C4-2B (cell line): ENCODE results near the gene MXRA8.

Experiments used
- H3K27ac ChIP-seq: fragments of 450-650 bp; 2 replicates; pipeline ENCODE4 v1.5.1; 2017
- CTCF ChIP-seq: fragments of 450-650 bp; conservative IDR thresholded peaks from 2 replicates; pipeline ENCODE4 v1.5.1; 2017; ENCODE audit warnings: mild to moderate bottlenecking
- ZFX ChIP-seq: fragments of 450-650 bp; IDR thresholded peaks from 2 replicates; pipeline ENCODE4 v1.6.1; 2017

The MXRA8 gene

GRCh38 chr1:1345384-1345783 is 13.0 kb downstream of the MXRA8 start:
- peak overlapping the region; percentile 99 for H3K27ac ChIP-seq
- TF ChIP-seq ZFX (no peak), CTCF (no peak)

DNA sequence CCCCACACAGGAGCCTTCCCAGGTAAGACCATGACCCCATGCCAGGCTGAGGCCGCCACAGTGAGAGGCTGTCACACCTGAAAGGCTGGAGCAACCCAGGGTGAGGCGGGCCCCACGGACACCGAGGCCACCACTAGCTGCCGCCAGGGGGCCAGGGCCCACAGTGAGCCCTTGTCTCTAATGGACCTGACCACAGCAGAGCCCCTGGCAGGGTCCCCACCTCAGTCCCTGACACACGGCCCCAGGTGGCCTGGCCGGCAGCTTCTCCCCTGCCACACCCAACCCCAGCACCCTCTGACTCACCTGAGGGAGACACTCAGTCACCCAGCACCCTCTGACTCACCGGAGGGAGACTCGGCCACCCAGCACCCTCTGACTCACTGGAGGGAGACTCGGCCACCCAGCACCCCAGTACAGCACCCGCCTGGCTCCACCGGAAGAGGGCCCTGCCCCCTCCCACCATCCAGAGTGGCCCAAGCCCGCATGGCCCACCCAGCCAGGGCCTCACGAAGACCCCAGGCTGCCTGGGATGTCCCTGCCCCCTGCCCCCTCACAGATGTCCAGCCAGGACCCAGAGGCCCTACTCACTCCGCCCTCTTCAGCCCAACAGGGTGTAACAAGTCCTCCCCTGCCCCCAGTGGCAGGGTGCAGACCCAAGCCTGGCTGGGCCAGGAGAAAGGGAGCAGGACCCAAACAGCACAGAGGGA is 13.5 kb downstream of the MXRA8 start:
- TF ChIP-seq CTCF, result peak; percentile 92
- TF ChIP-seq ZFX, result no peak

GRCh38 chr1:1343811-1344421 is 14.4 kb downstream of the MXRA8 start:
- no peak for TF ChIP-seq CTCF
- peak; percentile 76; the same call in 1 of the 2 replicates for TF ChIP-seq ZFX
- peak overlapping the region; percentile 99 for H3K27ac ChIP-seq

More for the DNA sequence above, 13.5 kb downstream of the MXRA8 start:
- peak overlapping the region; percentile 99 for H3K27ac ChIP-seq

DNA sequence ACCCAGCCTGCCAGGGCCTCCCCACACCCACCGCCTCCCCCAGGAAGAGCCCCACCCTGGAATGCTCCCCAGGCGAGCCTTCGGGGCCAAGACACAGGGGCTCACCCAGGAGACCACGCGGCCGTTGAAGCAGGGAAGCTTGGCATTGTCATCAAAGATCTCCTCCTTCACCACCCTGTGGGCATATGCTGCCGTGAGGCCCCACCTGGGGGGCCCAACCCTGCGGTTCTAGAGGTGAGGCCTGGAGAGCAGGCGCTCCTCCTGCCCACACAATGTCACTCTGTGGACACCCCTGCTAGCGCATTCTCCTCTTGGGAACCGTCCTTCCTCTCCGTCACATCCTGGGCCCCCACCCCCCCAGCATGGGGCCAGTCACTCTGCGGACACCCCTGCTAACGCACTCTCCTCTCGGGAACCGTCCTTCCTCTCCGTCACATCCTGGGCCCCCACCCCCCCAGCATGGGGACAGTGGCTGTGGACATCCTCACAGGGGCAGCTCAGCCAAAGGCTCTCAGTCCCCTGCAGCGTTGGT is 15.7 kb downstream of the MXRA8 start:
- TF ChIP-seq ZFX, result no peak
- TF ChIP-seq CTCF, result no peak
- peak overlapping the region; percentile 99 for H3K27ac ChIP-seq

- no peak overlapping the region for H3K27ac ChIP-seq
- TF ChIP-seq CTCF, result no peak
- no peak for TF ChIP-seq ZFX
Measured at GRCh38 chr1:1342061-1342562, 16.2 kb downstream of the MXRA8 start.

DNA sequence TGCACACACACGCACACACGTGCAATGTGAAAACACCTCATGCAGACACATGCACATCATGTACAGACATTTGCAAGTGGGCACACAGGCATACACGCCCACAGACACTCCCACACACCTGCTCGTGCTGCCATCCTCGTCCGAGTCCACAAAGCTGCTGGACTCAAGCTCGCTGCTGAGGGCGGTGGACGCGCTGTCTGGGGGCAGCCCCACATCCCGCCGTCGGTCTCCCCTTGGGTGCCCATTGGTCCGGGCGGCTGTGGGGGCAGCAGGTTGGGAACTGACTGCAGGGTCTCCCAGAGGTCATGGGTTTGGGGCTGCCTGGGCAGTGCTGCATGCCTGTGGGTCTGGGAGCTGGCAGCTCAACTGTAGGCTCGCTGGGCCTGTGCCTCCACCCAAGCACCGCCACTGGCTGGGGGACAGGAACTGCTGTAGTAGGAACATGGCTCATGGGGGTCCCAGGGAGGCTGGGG is 16.8 kb downstream of the MXRA8 start:
- no peak overlapping the region for H3K27ac ChIP-seq
- TF ChIP-seq ZFX (no peak), CTCF (no peak)
